Neural cell (in vitro differentiated cells): ENCODE measurements around the gene AQP4. TPM values are rescaled to one million over a fixed set of nuclear protein-coding genes. Genes with fewer than 3 reads are reported as not detected.

Experiments
- H2AFZ ChIP-seq: fragments of 200-600, 300-800 bp; sonication (generic), shearing (Covaris generic); 2 replicates; pipeline ENCODE4 v1.6.0; 2014; ENCODE audit warnings: low read depth, mild to moderate bottlenecking, antibody characterized with exemption, low read length, moderate library complexity
- H3F3A ChIP-seq: fragments of 200-600 bp; shearing (Covaris generic); 2 replicates; pipeline ENCODE4 v1.6.1; 2016; ENCODE audit warnings: mild to moderate bottlenecking, moderate library complexity, mixed read lengths, antibody characterized with exemption, low read length; ENCODE audit not compliant: insufficient read depth, poor library complexity, severe bottlenecking
- H3K27ac ChIP-seq: fragments of 200-600, 300-800 bp; sonication (generic), shearing (Covaris generic); 2 replicates; pipeline ENCODE4 v1.5.1; 2014; ENCODE audit warnings: mild to moderate bottlenecking, low read length, moderate library complexity
- H3K27me3 ChIP-seq: fragments of 300-800, 200-600 bp; sonication (generic), shearing (Covaris generic); 2 replicates; pipeline ENCODE4 v1.6.0; 2014; ENCODE audit warnings: mild to moderate bottlenecking, low read depth, low read length, moderate library complexity; ENCODE audit not compliant: insufficient read depth
- H3K36me3 ChIP-seq: fragments of 300-800, 200-600 bp; sonication (generic), shearing (Covaris generic); 2 replicates; pipeline ENCODE4 v1.5.1; 2014; ENCODE audit warnings: mild to moderate bottlenecking, antibody characterized with exemption, low read length, moderate library complexity; ENCODE audit not compliant: insufficient read depth
- H3K4me2 ChIP-seq: fragments of 300-800, 200-600 bp; sonication (generic), shearing (Covaris generic); 2 replicates; pipeline ENCODE4 v1.6.0; 2014; ENCODE audit warnings: mild to moderate bottlenecking, low read length
- H3K4me3 ChIP-seq: fragments of 300-800, 200-600 bp; sonication (generic), shearing (Covaris generic); 2 replicates; pipeline ENCODE4 v1.5.1; 2014; ENCODE audit warnings: mild to moderate bottlenecking, low read length, moderate library complexity
- H3K79me2 ChIP-seq: fragments of 200-600 bp; shearing (Covaris generic); replicated peaks from 2 replicates; pipeline ENCODE4 v1.6.0; 2014; ENCODE audit warnings: mild to moderate bottlenecking, low read length, moderate library complexity; ENCODE audit not compliant: insufficient read depth
- H3K9ac ChIP-seq: fragments of 300-800, 200-600 bp; sonication (generic), shearing (Covaris generic); 2 replicates; pipeline ENCODE4 v1.6.1; 2016; ENCODE audit warnings: mild to moderate bottlenecking, low read length, mixed read lengths
- H3K9me2 ChIP-seq: fragments of 200-600 bp; shearing (Covaris generic); 2 replicates; pipeline ENCODE4 v1.6.1; 2016; ENCODE audit warnings: mild to moderate bottlenecking, low read length, mixed read lengths; ENCODE audit not compliant: insufficient read depth
- H3K9me3 ChIP-seq: fragments of 200-600, 300-800 bp; sonication (generic), shearing (Covaris generic); 2 replicates; pipeline ENCODE4 v1.6.1; 2016; ENCODE audit warnings: mild to moderate bottlenecking, mixed run types, low read length, moderate library complexity, mixed read lengths
- H4K20me1 ChIP-seq: fragments of 200-600 bp; shearing (Covaris generic); 2 replicates; pipeline ENCODE4 v1.6.1; 2016; ENCODE audit warnings: mild to moderate bottlenecking, mixed run types; ENCODE audit not compliant: insufficient read depth
- EP300 ChIP-seq: fragments of 450-650 bp; conservative IDR thresholded peaks from 2 replicates; pipeline ENCODE4 v1.6.1; 2014; ENCODE audit warnings: antibody characterized with exemption, mild to moderate bottlenecking, moderate library complexity; ENCODE audit not compliant: poor library complexity, severe bottlenecking
- EZH2 ChIP-seq: fragments of 200-600, 300-800 bp; shearing (Covaris generic), sonication (generic); IDR thresholded peaks from 2 replicates; pipeline ENCODE4 v1.6.1; 2014; ENCODE audit warnings: antibody characterized with exemption, low read length, borderline replicate concordance, mild to moderate bottlenecking; ENCODE audit not compliant: insufficient read depth, poor library complexity, severe bottlenecking
- MXI1 ChIP-seq: fragments of 450-650 bp; conservative IDR thresholded peaks from 2 replicates; pipeline ENCODE4 v1.6.1; 2014; ENCODE audit warnings: antibody characterized with exemption, mild to moderate bottlenecking; ENCODE audit not compliant: poor library complexity, severe bottlenecking
- POLR2AphosphoS5 ChIP-seq: IDR thresholded peaks from 2 replicates; pipeline ENCODE4 v1.6.1; 2012
- RAD21 ChIP-seq: fragments of 450-650 bp; conservative IDR thresholded peaks from 2 replicates; pipeline ENCODE4 v1.6.1; 2014; ENCODE audit warnings: antibody characterized with exemption, mild to moderate bottlenecking, moderate library complexity
- SMC3 ChIP-seq: fragments of 450-650 bp; conservative IDR thresholded peaks from 2 replicates; pipeline ENCODE4 v1.6.1; 2014; ENCODE audit warnings: antibody characterized with exemption, mild to moderate bottlenecking, moderate library complexity; ENCODE audit not compliant: poor library complexity
- TAF1 ChIP-seq: IDR thresholded peaks from 2 replicates; pipeline ENCODE4 v1.6.1; 2012; ENCODE audit warnings: low read depth
- polyA plus RNA-seq: library from polyadenylated mRNA; depleted of rRNA; stranded (reverse); fragments of >200 nt; gene quantifications from 2 replicates; pipeline ENCODE4 v1.2.3, GENCODE V29; 2014
- TF ChIP-seq, protein P1 (sequence below): IDR thresholded peaks from 2 replicates; pipeline ENCODE4 v1.6.1; 2012; ENCODE audit warnings: borderline replicate concordance
- TF ChIP-seq, protein P2 (sequence below): fragments of 450-650 bp; IDR thresholded peaks from 2 replicates; pipeline ENCODE4 v1.5.1; 2014; ENCODE audit warnings: antibody characterized with exemption, mild to moderate bottlenecking, moderate library complexity; ENCODE audit not compliant: poor library complexity, severe bottlenecking

The AQP4 gene
- polyA plus RNA-seq, 1 donor from 2014 or later: 0.24 TPM

- H3K9me3 ChIP-seq: no peaks in the 10 kb centered on the region
- H3K4me2 ChIP-seq: no peak overlapping the region
- no peak overlapping the region for H3K27ac ChIP-seq
- no peak for TF ChIP-seq EZH2
- TF ChIP-seq, protein P1, sequence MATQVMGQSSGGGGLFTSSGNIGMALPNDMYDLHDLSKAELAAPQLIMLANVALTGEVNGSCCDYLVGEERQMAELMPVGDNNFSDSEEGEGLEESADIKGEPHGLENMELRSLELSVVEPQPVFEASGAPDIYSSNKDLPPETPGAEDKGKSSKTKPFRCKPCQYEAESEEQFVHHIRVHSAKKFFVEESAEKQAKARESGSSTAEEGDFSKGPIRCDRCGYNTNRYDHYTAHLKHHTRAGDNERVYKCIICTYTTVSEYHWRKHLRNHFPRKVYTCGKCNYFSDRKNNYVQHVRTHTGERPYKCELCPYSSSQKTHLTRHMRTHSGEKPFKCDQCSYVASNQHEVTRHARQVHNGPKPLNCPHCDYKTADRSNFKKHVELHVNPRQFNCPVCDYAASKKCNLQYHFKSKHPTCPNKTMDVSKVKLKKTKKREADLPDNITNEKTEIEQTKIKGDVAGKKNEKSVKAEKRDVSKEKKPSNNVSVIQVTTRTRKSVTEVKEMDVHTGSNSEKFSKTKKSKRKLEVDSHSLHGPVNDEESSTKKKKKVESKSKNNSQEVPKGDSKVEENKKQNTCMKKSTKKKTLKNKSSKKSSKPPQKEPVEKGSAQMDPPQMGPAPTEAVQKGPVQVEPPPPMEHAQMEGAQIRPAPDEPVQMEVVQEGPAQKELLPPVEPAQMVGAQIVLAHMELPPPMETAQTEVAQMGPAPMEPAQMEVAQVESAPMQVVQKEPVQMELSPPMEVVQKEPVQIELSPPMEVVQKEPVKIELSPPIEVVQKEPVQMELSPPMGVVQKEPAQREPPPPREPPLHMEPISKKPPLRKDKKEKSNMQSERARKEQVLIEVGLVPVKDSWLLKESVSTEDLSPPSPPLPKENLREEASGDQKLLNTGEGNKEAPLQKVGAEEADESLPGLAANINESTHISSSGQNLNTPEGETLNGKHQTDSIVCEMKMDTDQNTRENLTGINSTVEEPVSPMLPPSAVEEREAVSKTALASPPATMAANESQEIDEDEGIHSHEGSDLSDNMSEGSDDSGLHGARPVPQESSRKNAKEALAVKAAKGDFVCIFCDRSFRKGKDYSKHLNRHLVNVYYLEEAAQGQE: no peak
- TF ChIP-seq SMC3: no peak
- TF ChIP-seq, protein P2, sequence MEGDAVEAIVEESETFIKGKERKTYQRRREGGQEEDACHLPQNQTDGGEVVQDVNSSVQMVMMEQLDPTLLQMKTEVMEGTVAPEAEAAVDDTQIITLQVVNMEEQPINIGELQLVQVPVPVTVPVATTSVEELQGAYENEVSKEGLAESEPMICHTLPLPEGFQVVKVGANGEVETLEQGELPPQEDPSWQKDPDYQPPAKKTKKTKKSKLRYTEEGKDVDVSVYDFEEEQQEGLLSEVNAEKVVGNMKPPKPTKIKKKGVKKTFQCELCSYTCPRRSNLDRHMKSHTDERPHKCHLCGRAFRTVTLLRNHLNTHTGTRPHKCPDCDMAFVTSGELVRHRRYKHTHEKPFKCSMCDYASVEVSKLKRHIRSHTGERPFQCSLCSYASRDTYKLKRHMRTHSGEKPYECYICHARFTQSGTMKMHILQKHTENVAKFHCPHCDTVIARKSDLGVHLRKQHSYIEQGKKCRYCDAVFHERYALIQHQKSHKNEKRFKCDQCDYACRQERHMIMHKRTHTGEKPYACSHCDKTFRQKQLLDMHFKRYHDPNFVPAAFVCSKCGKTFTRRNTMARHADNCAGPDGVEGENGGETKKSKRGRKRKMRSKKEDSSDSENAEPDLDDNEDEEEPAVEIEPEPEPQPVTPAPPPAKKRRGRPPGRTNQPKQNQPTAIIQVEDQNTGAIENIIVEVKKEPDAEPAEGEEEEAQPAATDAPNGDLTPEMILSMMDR: no peak
- TF ChIP-seq POLR2AphosphoS5: no peak
- no peak for TF ChIP-seq RAD21
- no peak for TF ChIP-seq EP300
- TF ChIP-seq TAF1: no peak
- no peak for TF ChIP-seq MXI1
- no peaks in the 10 kb centered on the region for H3K27me3 ChIP-seq
- H2AFZ ChIP-seq: no peak overlapping the region
- no peaks in the 10 kb centered on the region for H3K79me2 ChIP-seq
- H4K20me1 ChIP-seq: no peaks in the 10 kb centered on the region
- no peaks in the 10 kb centered on the region for H3K36me3 ChIP-seq
- H3K9me2 ChIP-seq: no peaks in the 10 kb centered on the region
- H3F3A ChIP-seq: no peaks in the 10 kb centered on the region
- H3K9ac ChIP-seq: no peak overlapping the region
- no peak overlapping the region for H3K4me3 ChIP-seq
These were observed 9.6 kb upstream of the AQP4 start for GRCh38 chr18:26875040-26875654.

DNA sequence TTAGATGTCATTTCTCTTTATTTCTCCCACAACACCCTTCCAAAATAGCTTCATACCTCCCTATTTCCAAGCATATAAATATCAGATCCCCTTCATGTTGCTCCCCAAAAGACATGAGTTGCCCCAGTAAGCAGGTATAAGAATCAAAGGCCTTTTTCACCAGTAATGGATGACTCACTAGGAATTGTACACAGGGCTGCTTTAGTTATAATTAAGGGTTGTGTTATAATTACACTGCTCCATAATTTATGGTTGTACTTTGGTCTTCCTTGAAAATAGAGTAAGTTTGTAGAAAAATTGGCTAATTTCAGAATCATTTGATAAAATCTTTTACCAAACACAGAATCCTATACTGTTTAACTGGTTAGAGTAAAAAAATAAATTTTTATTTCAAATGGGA is 8.8 kb upstream of the AQP4 start:
- no peaks in the 10 kb centered on the region for H3K27me3 ChIP-seq
- H3K27ac ChIP-seq: no peak overlapping the region
- H3K4me3 ChIP-seq: no peak overlapping the region
- no peaks in the 10 kb centered on the region for H3K79me2 ChIP-seq
- no peak overlapping the region for H2AFZ ChIP-seq
- H3K9me2 ChIP-seq: no peaks in the 10 kb centered on the region
- H3K36me3 ChIP-seq: no peaks in the 10 kb centered on the region
- no peaks in the 10 kb centered on the region for H4K20me1 ChIP-seq
- no peak for TF ChIP-seq POLR2AphosphoS5
- no peak for TF ChIP-seq TAF1
- TF ChIP-seq EZH2: no peak
- no peak for TF ChIP-seq EP300
- no peak for TF ChIP-seq RAD21
- TF ChIP-seq MXI1: no peak
- TF ChIP-seq, protein P1: no peak
- TF ChIP-seq, protein P2: no peak
- no peaks in the 10 kb centered on the region for H3K9me3 ChIP-seq
- no peaks in the 10 kb centered on the region for H3F3A ChIP-seq
- H3K9ac ChIP-seq: no peak overlapping the region
- H3K4me2 ChIP-seq: no peak overlapping the region
